Gastrocnemius medialis (tissue), 4 donors: Measurements from ENCODE around the gene PRKCA.

Source experiments
- CTCF ChIP-seq, 5 experiments: fragments of 450-650 bp in 3 of 5; fragments of 200-600 bp in 2 of 5; sonication (generic) in 2 of 5; IDR thresholded peaks in 4 of 5; conservative IDR thresholded peaks in 1 of 5; 1 replicate in 4 of 5; 2 replicates in 1 of 5; pipeline ENCODE4 v1.5.1; 2016 to 2019; ENCODE audit warnings: antibody characterized with exemption in 5 of 5, mild to moderate bottlenecking in 3 of 5, moderate library complexity in 3 of 5
- POLR2A ChIP-seq, 2 donors: fragments of 450-650 bp; IDR thresholded peaks; one replicate each; pipeline ENCODE4 v1.6.1; 2017; ENCODE audit warnings: antibody characterized with exemption in 2 of 2, mild to moderate bottlenecking in 2 of 2, moderate library complexity in 2 of 2

- TF ChIP-seq CTCF (IDR thresholded peaks at IDR 0.05 in 4 of 5, conservative IDR thresholded peaks at IDR 0.05 in 1 of 5) (no peak), POLR2A (IDR thresholded peaks at IDR 0.05) (no peak)
These were observed 399.0 kb downstream of the PRKCA start for GRCh38 chr17:66701462-66701861.
